ENCODE results near the gene RABGAP1. TPM values are rescaled to one million over a fixed set of nuclear protein-coding genes. Genes with fewer than 3 reads are reported as not detected.

RABGAP1 gene
- total RNA-seq, 2 experiments from 2014 or later = 19.7 to 21.3 TPM

DNA sequence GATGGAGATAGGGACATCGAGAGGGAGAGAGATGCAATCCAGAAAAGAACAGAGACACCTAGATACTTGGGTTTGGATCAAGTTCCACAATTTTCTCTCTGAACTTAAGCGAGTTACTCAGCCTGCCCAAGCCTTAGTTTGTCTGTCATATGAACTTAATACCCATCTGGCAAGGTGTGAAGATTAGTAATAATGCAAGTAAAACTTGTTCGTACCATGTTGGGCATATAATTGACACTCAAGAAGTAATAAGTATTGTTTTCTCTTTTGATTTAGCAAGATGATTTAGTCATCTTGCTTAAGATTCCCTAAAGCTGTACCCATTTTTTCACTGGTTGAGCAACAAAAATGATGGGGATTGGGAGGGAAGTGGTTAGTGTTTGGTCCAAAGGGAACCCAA, 7.5 kb downstream of the RABGAP1 start:
- Mint-ChIP-seq H3K4me3 (no peak overlapping the region), H3K9me3 (no peaks in the 10 kb centered on the region), H3K27ac (peak overlapping the region; percentile 52), H3K36me3 (ENCODE audit: low read depth) (peaks cover 7% of the 10 kb centered on the region), H3K4me1 (ENCODE audit: low read depth) (peaks cover 45% of the 10 kb centered on the region), H3K27me3 (ENCODE audit: low read depth) (no peaks in the 10 kb centered on the region)
- DNase-seq = no peak
- CTCF ChIA-PET = interaction anchor here (0.9 to 1.0 kb wide), 2 partner anchors 42 to 483 kb away, joined by 3 to 4 read pairs; no protein-coding TSS in a partner anchor
- intact Hi-C loops (cut with micrococcal nuclease) = loop anchor here (2.0 kb wide), 1 partner anchor 390 kb away; no protein-coding TSS in a partner anchor

DNA sequence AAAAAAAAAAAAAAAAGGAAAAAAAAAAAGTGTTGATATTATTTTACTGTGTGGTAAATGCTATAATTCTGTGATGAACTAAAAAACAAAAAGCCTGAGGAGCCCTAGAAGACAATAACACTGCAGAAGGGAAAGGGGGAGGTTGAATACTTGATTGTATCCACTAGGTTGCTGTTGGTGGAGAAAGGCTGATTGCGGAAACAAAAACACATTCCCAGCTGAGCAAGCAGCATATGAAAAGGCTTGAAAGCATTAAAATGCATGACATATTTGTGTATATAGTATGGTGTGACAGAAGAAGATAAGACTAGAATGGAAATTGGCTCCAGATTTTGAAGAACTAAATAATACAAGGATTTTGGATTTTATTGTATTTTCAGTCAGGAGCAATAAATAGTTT, 8.9 kb downstream of the RABGAP1 start:
- Mint-ChIP-seq H3K4me3 (no peak overlapping the region), H3K9me3 (no peaks in the 10 kb centered on the region), H3K36me3 (ENCODE audit: low read depth) (peaks cover 6% of the 10 kb centered on the region), H3K27me3 (ENCODE audit: low read depth) (no peaks in the 10 kb centered on the region), H3K4me1 (ENCODE audit: low read depth) (peaks cover 45% of the 10 kb centered on the region), H3K27ac (no peak overlapping the region)
- no peak for DNase-seq
- CTCF ChIA-PET = no interaction called here
- intact Hi-C loops (cut with micrococcal nuclease) = loop anchor here (2.0 kb wide), 1 partner anchor 389 kb away; no protein-coding TSS in a partner anchor

DNA sequence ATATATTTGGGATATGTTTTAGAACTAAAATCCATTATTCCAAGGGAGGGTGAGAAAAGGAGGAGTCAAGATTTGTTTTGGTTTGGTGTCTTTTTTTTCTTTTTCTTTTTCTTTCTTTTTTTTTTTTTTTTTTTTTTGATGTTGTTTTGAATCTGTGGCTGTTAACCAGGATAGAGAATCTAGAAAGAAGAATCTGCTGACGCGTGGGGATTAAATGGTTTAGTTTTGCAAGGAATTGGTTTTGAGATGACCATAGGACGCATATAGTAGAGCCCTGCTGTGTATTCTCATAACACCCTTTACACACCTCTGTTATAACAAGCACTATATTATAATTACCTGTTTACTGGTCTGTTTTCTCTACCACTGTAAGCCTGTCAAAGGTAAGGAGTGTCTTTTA, 9.4 kb downstream of the RABGAP1 start:
- Mint-ChIP-seq H3K4me1 (ENCODE audit: low read depth) (peaks cover 46% of the 10 kb centered on the region), H3K36me3 (ENCODE audit: low read depth) (peaks cover 6% of the 10 kb centered on the region), H3K4me3 (no peak overlapping the region), H3K9me3 (no peaks in the 10 kb centered on the region), H3K27ac (no peak overlapping the region), H3K27me3 (ENCODE audit: low read depth) (no peaks in the 10 kb centered on the region)
- intact Hi-C loops (cut with micrococcal nuclease) = no loop called here
- CTCF ChIA-PET = no interaction called here
- no peak for DNase-seq

DNA sequence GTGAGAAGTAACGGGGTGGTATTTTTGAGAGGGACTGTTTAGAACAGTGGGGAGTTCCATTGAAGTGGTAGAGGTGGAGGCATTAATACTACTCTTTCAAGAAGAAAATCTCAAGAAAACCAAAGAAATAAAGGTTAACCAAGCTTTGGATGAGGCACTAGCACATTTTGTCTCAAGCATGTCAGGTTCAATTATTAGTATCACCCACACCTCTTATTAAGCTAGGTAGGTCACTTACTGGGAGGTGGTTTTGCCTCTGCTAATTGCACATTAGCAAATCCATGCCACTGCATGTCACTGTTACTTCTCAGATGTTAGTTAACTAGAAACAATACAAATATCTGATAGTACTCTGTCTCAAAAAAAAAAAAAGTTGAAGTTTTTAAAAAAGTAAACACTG, 10.2 kb downstream of the RABGAP1 start:
- Mint-ChIP-seq H3K27ac (no peak overlapping the region), H3K4me1 (ENCODE audit: low read depth) (peaks cover 41% of the 10 kb centered on the region), H3K36me3 (ENCODE audit: low read depth) (peaks cover 6% of the 10 kb centered on the region), H3K4me3 (no peak overlapping the region), H3K27me3 (ENCODE audit: low read depth) (no peaks in the 10 kb centered on the region), H3K9me3 (no peaks in the 10 kb centered on the region)
- CTCF ChIA-PET = no interaction called here
- no peak for DNase-seq
- intact Hi-C loops (cut with micrococcal nuclease) = no loop called here

DNA sequence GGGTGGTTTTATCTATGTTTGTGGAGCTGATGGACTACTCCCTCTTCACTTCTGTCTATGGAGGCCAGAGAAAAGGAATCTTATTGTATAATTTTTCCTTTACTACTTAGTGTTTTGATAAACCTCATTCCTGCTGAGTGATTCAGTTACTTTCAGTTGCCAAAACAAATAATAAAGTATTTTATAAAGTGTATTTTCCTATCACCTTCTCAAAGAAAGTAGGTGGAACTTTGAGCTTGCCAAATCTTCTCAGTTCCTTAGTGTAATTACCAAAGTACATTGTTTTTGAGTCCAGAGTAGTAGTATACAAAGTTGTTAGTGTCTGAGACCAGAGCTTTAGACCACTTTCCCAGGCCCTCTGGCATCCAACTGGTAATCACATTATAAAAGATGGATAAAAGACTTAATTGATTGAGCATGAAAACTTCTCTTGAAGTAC, 13.5 kb downstream of the RABGAP1 start:
- no peak overlapping the region for H3K4me3 Mint-ChIP-seq
- CTCF ChIA-PET = no interaction called here
- no peak overlapping the region for H3K27ac Mint-ChIP-seq
- peaks cover 19% of the 10 kb centered on the region for H3K4me1 Mint-ChIP-seq (ENCODE audit: low read depth)
- intact Hi-C loops (cut with micrococcal nuclease) = no loop called here
- no peaks in the 10 kb centered on the region for H3K9me3 Mint-ChIP-seq
- H3K36me3 Mint-ChIP-seq (ENCODE audit: low read depth) = peaks cover 9% of the 10 kb centered on the region
- H3K27me3 Mint-ChIP-seq (ENCODE audit: low read depth) = no peaks in the 10 kb centered on the region
- DNase-seq = no peak

DNA sequence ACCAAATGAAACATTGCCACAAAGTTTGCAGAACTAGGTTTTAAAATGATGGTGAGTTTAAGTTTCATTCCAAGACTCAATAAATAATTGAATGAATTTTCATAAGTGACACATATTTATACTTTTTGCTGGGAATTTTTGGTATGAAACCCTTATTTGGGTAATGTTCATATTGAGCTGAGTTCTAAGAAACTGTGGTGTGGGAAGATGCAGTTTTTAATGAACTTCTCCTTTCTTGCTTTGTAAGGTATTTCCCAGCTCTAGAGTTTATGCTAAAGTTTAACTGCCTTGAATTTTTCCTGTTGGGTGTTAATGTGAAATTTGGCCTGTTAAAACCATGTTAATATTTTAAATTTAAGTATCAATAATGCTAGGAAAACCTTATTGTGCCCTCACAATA, 15.1 kb downstream of the RABGAP1 start:
- Mint-ChIP-seq H3K27me3 (ENCODE audit: low read depth) (no peaks in the 10 kb centered on the region), H3K4me3 (no peak overlapping the region), H3K9me3 (no peaks in the 10 kb centered on the region), H3K27ac (no peak overlapping the region), H3K4me1 (ENCODE audit: low read depth) (peaks cover 14% of the 10 kb centered on the region), H3K36me3 (ENCODE audit: low read depth) (peaks cover 14% of the 10 kb centered on the region)
- intact Hi-C loops (cut with micrococcal nuclease) = no loop called here
- CTCF ChIA-PET = interaction anchor here (0.8 kb wide), 1 partner anchor 430 kb away, joined by 3 read pairs; no protein-coding TSS in a partner anchor
- no peak for DNase-seq

DNA sequence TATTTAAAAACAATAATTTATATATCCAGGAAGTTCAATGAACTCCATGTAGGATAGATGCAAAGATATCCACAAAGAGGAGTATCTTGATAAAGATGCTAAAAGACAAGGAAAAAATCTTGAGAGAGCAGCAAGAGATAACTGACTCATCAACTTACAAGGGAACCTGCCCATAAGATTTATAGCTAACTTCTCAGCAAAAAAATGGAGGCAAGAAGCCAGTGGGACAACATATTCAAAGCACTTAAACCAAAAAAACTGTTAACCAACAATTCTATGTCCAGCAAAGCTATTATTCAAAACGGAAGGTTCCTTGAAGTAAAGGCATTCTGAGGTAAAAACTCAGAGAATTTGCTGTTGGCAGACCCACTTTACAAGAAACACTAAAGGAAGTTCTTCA, 20.3 kb downstream of the RABGAP1 start:
- H3K4me3 Mint-ChIP-seq = no peak overlapping the region
- peaks cover 21% of the 10 kb centered on the region for H3K36me3 Mint-ChIP-seq (ENCODE audit: low read depth)
- no peak overlapping the region for H3K27ac Mint-ChIP-seq
- CTCF ChIA-PET = interaction anchor here (0.7 to 1.0 kb wide), 2 partner anchors 28 to 231 kb away, joined by 3 read pairs; no protein-coding TSS in a partner anchor
- no peaks in the 10 kb centered on the region for H3K27me3 Mint-ChIP-seq (ENCODE audit: low read depth)
- DNase-seq = no peak
- H3K4me1 Mint-ChIP-seq (ENCODE audit: low read depth) = peaks cover 2% of the 10 kb centered on the region
- no peaks in the 10 kb centered on the region for H3K9me3 Mint-ChIP-seq
- intact Hi-C loops (cut with micrococcal nuclease) = no loop called here

DNA sequence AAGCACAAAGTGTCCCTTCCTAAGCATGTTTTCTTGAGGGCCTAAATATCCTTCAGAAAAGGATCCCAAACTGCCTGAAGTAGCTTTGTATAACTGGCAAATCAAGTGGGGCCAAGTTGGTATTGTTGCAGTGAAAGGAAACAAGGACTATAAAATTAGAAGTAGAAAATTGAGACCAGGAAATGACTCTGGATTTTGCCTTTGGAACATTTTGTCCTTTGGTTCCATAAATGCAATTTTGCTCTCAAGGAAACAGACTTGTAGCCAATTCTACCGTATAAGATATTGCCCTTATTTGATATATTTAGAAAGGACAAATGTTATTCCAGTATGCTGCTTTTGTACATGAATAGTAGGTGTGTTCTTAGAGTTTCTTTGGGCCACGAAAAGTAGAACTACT, 34.4 kb downstream of the RABGAP1 start:
- Mint-ChIP-seq H3K4me3 (no peak overlapping the region), H3K27ac (no peak overlapping the region), H3K27me3 (ENCODE audit: low read depth) (no peaks in the 10 kb centered on the region), H3K9me3 (no peaks in the 10 kb centered on the region), H3K4me1 (ENCODE audit: low read depth) (no peaks in the 10 kb centered on the region), H3K36me3 (ENCODE audit: low read depth) (peaks cover 5% of the 10 kb centered on the region)
- intact Hi-C loops (cut with micrococcal nuclease) = no loop called here
- CTCF ChIA-PET = interaction anchor here (0.5 kb wide), 1 partner anchor 163 kb away, joined by 3 read pairs; no protein-coding TSS in a partner anchor
- no peak for DNase-seq

DNA sequence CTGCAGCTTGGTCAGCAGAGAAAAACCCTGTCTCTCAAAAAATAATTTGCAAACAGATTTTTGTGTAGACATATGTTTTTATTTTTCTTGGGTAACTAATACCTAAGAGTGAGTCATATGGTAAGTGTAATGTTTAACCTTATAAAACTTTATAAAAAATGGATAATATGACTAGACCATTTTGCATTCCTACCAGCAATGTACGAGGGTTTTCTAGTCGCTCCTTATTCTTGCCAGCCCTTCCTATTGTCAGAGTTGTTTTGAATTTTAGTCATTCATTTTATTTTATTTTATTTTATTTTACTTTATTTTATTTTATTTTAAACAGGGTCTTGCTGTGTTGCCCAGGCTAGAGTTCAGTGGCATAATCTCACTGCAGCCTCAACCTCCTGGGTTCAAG, 37.8 kb downstream of the RABGAP1 start:
- H3K36me3 Mint-ChIP-seq (ENCODE audit: low read depth) = no peaks in the 10 kb centered on the region
- no peaks in the 10 kb centered on the region for H3K4me1 Mint-ChIP-seq (ENCODE audit: low read depth)
- H3K4me3 Mint-ChIP-seq = no peak overlapping the region
- intact Hi-C loops (cut with micrococcal nuclease) = no loop called here
- H3K27ac Mint-ChIP-seq = no peak overlapping the region
- no peaks in the 10 kb centered on the region for H3K9me3 Mint-ChIP-seq
- no peak for DNase-seq
- CTCF ChIA-PET = no interaction called here
- no peaks in the 10 kb centered on the region for H3K27me3 Mint-ChIP-seq (ENCODE audit: low read depth)

DNA sequence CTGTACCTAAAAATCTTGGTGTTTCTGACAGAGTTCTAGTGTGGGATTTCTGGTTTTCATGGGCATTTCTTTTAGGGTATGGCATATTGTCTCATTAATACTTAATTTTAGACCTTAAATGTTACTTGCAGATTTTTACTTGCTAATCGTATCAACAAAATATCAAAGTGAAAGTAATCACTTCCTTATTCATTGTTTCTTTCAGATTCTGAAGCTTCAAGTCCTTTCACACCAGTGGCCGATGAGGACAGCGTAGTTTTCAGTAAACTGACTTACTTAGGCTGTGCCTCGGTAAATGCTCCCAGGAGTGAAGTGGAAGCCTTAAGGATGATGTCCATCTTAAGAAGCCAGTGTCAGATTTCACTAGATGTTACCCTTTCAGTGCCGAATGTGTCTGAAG, 45.2 kb downstream of the RABGAP1 start:
- H3K36me3 Mint-ChIP-seq (ENCODE audit: low read depth) = peaks cover 7% of the 10 kb centered on the region
- intact Hi-C loops (cut with micrococcal nuclease) = no loop called here

DNA sequence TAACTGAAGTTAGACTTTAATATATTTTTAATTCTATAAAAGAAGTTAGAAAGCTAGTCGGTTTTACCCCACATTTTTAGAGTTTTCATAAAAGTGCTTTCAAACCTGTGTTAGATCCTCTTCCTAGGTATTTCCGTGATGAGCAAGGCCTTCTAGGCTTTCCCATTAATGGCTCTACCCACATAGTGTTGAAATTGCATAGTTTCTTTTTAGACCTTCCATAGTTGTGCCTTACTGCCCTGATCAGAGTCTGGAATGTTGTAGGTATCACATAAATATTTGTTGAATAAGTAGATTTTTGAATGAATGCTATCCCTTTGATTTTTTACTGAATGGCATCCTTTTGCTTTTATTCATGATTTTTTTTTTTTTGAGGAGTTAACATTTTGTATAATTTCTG, 47.3 kb downstream of the RABGAP1 start:
- Mint-ChIP-seq H3K4me1 (ENCODE audit: low read depth) (peaks cover 7% of the 10 kb centered on the region), H3K9me3 (no peaks in the 10 kb centered on the region), H3K36me3 (ENCODE audit: low read depth) (peaks cover 7% of the 10 kb centered on the region), H3K27me3 (ENCODE audit: low read depth) (no peaks in the 10 kb centered on the region), H3K4me3 (no peak overlapping the region), H3K27ac (no peak overlapping the region)
- intact Hi-C loops (cut with micrococcal nuclease) = loop anchor here (2.0 kb wide), 1 partner anchor 237 kb away; no protein-coding TSS in a partner anchor
- CTCF ChIA-PET = no interaction called here
- DNase-seq = no peak

More for the DNA sequence above, 45.2 kb downstream of the RABGAP1 start:
- DNase-seq = no peak
- CTCF ChIA-PET = no interaction called here
- no peak overlapping the region for H3K27ac Mint-ChIP-seq
- H3K27me3 Mint-ChIP-seq (ENCODE audit: low read depth) = no peaks in the 10 kb centered on the region
- no peak overlapping the region for H3K4me3 Mint-ChIP-seq
- H3K4me1 Mint-ChIP-seq (ENCODE audit: low read depth) = peaks cover 3% of the 10 kb centered on the region
- H3K9me3 Mint-ChIP-seq = no peaks in the 10 kb centered on the region

DNA sequence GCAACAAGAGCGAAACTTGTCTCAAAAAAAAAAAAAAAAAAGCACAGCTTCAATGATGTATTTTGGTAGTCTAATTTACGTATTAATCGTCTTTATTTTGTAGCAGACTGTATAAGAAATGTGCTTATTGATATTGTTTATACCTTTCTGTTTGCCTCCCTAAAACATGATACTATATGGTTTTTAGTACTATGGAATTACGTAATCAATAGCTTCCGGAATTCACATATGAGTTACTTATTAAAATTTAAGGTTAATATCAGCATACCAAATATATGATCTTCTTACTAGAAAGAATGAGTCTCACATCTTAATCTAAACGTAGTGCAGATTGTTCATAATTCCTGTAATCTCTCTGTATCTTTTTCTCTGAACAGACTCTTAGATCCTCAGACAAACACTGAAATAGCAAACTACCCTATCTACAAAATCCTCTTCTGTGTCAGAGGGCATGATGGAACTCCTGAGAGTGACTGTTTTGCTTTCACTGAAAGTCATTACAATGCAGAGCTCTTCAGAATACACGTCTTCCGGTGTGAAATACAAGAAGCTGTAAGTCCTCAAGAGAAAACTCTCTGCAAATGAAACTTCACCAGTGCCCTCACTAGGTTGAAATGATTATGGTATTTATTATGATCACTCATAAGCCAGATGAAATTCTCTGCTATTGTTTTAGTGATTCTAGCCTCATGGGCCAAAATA, 48.3 kb downstream of the RABGAP1 start:
- peaks cover 7% of the 10 kb centered on the region for H3K4me1 Mint-ChIP-seq (ENCODE audit: low read depth)
- peak overlapping the region; percentile 7 for H3K27ac Mint-ChIP-seq
- DNase-seq = no peak
- H3K36me3 Mint-ChIP-seq (ENCODE audit: low read depth) = peaks cover 7% of the 10 kb centered on the region
- intact Hi-C loops (cut with micrococcal nuclease) = loop anchor here (2.0 kb wide), 1 partner anchor 236 kb away; no protein-coding TSS in a partner anchor
- CTCF ChIA-PET = interaction anchor here (0.7 to 1.0 kb wide), 4 partner anchors 28 to 115 kb away, joined by 3 to 4 read pairs (median 3); no protein-coding TSS in a partner anchor
- no peak overlapping the region for H3K4me3 Mint-ChIP-seq
- H3K9me3 Mint-ChIP-seq = no peaks in the 10 kb centered on the region
- H3K27me3 Mint-ChIP-seq (ENCODE audit: low read depth) = no peaks in the 10 kb centered on the region

DNA sequence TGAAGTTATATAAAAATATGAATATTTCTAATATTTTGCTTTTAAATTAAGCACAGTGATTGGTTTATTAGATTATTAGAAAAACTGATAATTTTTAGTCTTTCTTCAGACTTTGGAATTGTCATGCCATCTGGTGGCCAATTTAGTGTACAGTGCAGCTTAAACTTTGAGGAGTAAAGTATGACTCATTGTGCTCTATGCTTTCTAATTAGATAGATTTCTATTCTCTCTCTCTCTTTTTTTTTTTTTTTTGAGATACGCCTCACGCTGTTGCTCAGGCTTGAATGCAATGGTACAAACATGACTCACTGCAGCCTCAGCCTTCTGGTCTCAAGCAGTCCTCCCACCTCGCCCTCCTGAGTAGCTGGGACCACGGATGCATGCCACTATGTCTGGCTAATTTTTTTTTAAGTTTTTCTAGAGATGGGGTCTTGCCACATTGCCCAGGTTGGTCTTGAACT, 50.6 kb downstream of the RABGAP1 start:
- intact Hi-C loops (cut with micrococcal nuclease) = loop anchor here (1.0 to 10.0 kb wide), 7 partner anchors 49 to 526 kb away; partner anchors contain the start of genes RABGAP1 and RC3H2

More for the DNA sequence above, 50.6 kb downstream of the RABGAP1 start:
- H3K27ac Mint-ChIP-seq = no peak overlapping the region
- H3K36me3 Mint-ChIP-seq (ENCODE audit: low read depth) = peaks cover 4% of the 10 kb centered on the region
- peak; percentile 49 for DNase-seq
- CTCF ChIA-PET = interaction anchor here (0.6 to 1.6 kb wide), 13 partner anchors 46 to 511 kb away, joined by 3 to 6 read pairs (median 4); partner anchors contain the start of genes RABGAP1, ZBTB26 and ZBTB6
- H3K4me3 Mint-ChIP-seq = no peak overlapping the region
- H3K4me1 Mint-ChIP-seq (ENCODE audit: low read depth) = peaks cover 7% of the 10 kb centered on the region
- H3K9me3 Mint-ChIP-seq = no peaks in the 10 kb centered on the region
- no peaks in the 10 kb centered on the region for H3K27me3 Mint-ChIP-seq (ENCODE audit: low read depth)

Measured in activated naive CD4-positive, alpha-beta T cell treated with anti-CD3 and anti-CD28 coated beads for 36 hours (primary cell).